HG03066 (cell line): Measurements from ENCODE around the gene EIF4G2.
"Not testable (repeated sequence)": the region's sequence is repeated elsewhere in the genome, so short reads cannot be mapped to it uniquely, and the experiment has no call there.

Experiments used
- ATAC-seq: cut with Tn5 transposase; IDR thresholded peaks from one replicate; pipeline ENCODE4 v1.9.1; 2021; ENCODE audit warnings: low read depth; ENCODE audit not compliant: unreplicated experiment

EIF4G2 gene

DNA sequence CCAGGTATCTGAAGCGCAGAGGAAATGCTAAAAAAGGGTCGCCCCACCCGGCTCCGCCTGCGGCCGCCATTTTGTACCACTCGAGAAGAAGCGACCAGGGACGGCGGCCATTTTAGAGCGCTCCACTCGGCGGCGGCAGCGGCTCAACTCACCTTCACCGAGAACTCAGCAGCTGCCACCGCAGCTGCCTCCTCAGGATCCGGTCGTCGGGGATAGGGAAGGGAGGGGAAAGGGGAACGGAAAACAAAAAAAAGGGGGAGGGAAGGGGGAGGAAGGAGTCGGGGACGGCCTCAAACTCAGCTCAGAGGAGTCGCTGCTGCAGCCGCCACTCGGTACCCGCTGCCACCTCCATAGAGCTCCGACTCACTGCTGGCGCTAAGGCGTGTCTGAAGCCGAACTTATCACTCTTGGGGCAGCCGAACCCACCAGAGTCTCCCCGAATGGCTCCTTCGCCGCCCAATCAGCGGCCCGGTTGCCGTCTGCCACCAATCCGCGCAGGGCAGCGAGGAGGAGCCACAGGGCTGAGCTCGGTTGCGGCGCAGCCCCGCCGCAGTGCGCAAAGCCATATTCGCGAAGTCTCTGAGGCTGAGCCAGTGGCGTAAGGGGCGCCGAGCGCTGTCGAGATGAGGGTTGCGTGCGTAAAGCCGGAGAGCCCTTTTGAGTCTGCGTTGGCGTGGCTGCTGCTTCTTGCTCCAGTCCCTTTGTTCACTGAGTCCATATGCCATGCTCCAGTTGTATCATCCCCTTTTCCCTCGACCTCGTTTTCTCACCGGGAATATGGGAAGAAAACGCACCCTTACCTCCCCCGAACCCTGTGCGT, at the start of gene EIF4G2:
TSS of gene EIF4G2 (minus strand) at position 374 of the 820 bp plus-strand sequence.
- peak; percentile 88 for ATAC-seq

DNA sequence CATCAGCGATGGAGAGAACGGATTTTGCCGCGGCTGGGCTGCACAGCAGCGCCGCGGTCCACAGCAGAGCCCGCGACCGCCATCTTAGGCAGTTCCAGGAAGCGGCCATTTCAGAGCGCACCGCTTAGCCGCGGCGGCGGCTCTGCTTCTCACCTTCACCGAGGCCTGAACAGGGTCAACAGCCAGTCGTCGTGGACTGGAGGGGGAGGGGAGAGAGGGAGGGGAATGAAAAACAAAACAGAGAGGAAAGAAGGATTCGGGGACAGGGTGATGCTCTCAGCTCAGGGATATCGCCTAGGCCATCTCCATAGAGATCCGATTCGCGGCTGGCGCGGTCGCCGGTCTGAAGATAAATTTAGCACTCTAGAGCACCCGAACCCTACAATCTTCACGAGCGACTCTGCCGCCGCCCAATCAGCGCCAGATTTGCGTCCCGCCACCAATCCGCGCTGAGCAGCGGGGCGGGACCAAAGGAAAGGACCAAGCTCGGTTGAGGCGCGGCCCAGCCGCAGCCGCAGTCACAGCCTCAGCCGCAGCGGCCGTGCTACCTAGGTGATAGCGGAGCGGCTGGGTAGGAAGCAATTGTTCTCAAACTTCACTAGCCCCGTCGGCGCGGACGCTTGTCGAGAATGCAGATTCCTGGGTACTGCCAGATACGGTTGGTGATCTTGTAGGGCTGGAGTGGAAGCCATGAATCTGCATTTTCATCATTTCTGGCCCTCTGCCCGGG, 49.1 kb upstream of the EIF4G2 start, which contains the start of gene ZBED5:
TSS of gene ZBED5 (minus strand) at position 345 of the 730 bp plus-strand sequence. CDS start 3,108 bp downstream, outside the sequence.
- peak; percentile 90 for ATAC-seq

DNA sequence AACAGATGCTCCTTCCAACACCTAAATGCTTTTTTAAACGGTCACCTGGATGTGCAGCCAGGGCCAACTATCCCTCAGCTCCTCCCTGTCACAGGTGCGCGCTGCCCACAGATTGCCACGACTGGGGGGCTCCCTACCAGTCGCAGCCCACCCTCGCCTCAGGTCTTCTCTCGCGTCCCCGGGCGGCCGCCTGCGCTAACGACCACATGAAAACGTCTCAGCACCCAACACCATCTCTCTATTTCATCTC, 48.7 kb upstream of the EIF4G2 start:
- peak; percentile 10 for ATAC-seq

DNA sequence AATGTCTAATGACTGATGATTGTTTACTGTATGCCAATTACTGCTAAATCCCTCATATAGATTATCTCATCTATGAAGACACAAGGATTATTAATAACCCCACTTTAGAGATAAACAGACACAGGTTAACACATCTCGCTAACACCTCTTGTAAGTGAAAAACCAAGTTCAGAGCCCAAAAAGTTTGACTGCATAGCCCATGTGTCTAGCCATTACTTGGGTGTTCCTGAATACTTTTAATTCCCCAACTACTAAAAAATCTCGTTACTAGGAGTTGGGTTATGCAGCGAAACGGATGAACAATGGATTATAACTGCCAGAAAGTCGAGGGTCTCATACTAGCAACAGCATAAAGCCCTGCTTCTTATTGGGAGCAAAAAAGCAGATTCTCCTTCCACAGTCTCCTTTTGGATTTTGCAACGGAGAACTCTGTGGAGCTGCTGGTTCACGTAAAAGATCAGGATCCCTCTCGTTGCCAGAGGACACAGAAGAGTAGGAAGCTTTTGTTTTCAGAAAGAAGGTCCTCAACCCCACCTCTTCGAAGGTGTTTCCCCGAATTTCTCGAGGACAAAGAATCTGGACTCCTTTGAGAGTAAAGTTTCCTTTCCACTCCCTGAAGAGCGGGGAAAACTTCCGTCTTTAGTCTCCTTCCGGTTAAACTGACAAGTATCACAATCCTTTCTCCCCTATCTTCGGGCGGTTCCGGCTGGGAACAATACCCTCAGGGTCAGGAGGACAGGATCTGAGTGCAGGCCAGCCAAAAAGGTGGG, 48.1 kb upstream of the EIF4G2 start:
- ATAC-seq: no peak

DNA sequence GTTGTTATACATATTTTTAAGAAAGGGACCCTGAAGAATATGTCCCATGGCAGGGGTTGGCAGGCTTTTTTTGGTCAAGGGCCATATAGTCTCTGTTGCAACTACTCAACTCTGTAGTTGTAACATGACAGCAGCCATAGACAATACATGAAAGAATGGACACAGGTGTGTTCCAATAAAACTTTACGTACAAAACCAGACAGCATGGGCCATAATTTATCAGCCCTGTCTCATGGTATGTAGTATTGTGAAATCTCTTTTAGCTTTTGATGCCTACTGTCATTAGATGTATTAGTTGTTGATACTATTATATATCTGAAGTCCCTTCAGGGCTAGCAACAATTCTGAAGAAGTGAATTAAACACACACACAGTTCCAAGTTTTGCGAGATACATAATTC, 46.6 kb upstream of the EIF4G2 start:
- ATAC-seq: no peak

DNA sequence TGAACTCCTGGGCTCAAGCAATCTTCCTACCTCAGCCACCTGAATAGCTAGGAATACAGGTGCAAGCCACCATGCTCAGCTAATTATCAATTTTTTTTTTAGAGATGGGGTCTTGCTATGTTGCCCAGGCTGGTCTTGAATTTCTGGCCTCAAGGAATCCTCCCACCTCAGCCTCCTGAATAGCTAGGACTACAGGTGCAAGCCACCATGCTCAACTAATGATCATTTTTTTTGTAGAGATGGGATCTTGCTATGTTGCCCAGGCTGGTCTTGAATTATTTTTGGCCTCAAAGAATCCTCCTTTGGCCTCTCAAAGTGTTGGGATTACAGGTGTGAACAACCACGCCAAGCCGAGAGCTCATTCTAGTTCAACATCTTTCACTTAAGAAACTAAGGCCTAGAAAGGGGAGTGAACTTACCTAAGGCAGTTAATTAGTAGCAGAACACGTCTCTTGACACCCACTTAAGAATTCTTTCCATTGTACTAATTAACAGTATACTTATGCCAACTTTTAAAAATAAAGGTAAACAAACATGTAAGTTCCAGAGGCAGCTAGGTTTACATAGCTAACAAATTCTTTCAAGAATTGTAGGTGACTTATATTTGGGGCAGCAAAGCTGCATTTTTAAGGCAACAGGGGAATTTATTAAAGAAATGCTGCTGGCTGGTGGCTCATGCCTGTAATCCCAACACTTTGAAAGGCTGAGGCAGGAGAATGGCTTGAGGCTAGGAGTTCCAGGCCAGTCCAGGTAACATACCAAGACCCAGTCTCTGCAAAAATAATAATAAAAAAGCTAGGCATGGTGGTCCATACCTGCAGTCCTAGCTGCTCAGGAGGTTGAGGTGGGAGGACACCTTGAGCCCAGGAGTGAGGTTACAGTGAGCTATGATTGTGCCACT, 39.5 kb upstream of the EIF4G2 start:
- no peak for ATAC-seq

DNA sequence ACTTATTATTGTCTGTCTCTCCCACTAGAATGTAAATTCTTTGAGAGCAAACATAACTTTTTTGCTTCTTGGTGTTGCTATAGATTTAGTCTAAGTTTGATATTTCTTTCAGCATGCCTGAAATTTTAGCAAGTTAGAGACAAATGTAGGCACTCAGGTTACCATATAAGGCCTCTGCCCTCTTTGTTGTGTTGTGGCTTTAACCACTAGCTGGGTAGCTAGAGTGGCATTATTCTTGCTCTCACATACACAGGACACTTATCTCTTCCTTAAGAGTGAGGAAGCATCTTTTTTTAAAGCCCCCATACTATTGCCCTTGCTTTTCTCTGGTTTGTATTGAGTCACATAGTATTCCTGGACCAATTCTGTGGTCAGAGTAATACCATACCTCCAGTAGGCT, 37.9 kb upstream of the EIF4G2 start:
- no peak for ATAC-seq

DNA sequence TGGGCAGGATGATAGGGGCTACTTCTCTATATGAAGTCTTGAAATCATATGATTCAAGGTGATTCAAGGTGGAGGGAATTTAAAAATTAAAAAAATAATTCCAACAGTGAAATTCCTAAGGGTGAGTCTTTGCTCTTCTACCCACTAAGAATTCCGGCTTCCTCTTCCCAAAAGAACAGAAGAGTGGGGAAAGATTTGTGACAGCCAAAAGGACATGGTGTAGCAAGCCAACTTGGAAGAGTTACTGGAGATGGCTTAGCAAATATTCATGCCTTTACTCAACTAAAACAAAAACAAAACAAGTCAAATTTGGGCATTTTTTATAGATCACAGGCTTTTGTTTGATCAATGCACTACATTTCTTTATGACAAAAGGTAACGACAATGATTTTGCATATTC, 36.9 kb upstream of the EIF4G2 start:
- no peak for ATAC-seq

DNA sequence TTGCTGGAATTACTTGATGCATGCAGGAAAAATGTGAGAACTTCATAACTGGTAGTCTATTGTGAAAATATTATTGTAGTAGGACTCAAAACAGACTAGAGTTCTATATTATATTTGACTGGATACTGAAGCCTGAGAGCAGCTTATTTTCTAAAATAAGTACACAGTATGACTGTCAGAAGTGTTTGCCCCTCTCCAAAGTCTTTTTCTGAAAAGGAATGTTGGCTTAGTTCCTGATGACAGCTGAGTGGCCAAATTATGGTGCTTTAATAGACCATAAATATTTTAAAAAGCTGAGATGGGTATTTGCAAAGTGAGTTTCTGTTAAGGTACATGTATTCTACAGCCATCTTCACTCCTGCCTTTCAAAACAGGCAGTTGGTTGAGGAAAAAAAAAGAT, 36.1 kb upstream of the EIF4G2 start:
- no peak for ATAC-seq

DNA sequence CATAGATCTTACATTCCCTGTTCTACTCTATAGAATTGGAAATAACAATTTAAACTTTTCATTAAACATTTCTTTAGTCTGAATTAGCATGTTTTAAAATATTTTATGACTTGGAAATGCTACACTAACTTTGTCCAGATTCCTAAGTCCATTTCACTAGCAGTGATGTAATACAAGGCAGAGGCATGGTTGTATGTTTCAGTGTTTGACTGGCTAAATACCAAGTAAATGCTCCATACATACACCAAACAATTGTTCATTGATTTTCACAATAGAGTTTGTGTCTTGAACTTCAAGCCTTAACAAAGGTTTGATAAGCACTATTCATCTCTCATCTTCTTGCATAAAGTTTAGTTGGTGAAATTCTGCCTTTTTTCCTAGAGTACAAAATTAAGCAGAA, 35.6 kb upstream of the EIF4G2 start:
- no peak for ATAC-seq

DNA sequence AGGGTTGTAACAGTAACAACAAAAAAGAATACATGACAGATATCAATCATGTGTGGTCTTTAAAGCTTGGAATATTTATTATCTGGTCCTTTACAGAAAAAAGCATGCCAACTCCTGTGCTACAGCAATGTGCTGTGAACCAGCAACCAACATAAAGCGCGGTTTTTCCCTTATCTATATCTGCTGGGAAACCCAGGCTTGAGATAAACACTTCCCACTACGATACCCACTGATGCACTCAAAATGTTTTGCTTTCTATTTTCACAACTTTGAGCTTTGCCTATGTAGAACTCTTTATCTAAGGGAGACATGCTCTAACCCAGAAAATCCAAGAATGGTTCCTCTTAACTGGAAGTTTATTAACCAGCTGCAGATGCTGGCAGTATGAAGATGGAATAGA, 30.2 kb upstream of the EIF4G2 start:
- ATAC-seq: no peak

DNA sequence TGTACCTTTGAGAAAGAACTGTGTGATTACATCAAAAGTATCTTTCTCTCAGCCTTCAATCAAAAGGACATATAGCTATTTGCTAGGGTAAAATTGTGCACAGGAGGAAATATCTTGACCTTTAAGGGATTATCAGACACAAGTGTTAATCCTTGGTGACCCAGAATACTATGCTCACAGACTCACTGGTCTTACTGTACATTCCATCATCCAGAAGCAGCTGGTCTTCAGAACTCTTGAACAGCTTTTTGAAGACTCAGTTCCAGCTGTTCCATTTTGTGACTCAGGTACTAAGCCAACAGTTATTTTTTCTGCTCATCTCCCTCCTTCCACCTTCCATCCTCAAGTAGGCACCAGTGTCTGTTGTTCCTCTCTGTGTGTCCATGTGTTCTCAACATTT, 29.4 kb upstream of the EIF4G2 start:
- ATAC-seq: no peak

DNA sequence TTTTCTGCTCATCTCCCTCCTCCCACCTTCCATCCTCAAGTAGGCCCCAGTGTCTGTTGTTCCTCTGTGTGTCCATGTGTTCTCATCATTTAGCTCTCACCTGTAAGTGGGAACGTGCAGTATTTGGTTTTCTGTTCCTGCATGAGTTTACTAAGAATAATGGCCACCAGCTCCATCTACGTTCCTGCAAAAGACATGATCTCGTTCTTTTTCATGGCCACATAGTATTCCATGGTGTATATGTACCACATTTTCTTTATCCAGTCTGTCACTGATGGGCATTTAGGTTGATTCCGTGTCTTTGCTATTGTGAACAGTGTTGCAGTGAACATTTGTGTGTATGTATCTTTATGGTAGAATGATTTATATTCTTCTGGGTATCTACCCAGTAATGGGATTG, 28.2 kb upstream of the EIF4G2 start:
- ATAC-seq: not testable (repeated sequence)

DNA sequence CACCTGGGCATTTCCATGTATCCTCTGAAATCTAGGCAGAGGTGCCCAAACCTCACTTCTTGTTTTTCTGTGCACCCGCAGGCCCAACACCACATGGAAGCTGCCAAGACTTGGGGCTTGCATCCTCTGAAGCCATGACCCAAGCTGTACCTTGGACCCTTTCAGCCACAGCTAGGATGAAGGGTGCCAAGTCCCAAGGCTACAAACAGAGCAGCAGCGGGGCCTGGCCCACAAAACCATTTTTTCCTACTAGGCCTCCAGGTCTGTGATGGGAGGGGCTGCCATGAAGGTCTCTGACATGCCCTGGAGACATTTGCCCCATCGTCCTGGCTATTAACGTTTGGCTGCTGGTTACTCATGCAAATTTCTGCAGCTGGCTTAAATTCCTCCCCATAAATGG, 20.4 kb upstream of the EIF4G2 start:
- ATAC-seq: no peak

DNA sequence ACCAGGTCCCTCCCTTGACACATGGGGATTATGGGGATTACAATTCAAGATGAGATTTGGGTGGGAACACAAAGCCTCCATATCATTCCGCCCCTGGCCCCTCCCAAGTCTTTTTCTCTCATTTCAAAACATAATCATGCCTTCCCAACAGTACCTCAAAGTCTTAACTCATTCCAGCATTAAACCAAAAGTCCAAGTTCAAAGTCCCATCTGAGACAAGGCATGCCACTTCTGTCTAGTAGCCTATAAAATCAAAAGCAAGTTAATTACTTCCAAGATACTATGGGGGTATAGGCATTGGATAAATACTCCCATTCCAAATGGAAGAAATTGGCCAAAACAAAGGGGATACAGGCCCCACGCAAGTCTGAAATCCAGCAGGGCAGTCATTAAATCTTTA, 19.7 kb upstream of the EIF4G2 start:
- no peak for ATAC-seq

DNA sequence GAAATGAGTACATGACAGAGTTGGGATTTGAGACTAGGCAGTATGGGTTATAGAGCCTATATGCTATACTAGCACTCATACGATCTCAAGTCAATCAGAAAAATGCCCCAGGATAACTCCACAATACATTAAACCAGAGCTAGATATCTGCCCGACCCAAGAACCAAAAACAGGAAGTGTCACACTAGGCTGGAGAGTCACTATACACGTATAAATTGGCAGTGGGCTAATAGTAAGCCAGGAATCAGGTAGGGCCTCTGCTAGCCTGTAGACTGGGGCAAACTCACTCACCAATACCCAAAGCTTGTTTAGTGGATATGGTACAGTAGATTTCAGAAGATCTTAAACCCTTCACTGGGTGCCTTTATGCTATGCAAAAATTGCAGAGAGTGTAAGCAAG, 16.2 kb upstream of the EIF4G2 start:
- no peak for ATAC-seq

DNA sequence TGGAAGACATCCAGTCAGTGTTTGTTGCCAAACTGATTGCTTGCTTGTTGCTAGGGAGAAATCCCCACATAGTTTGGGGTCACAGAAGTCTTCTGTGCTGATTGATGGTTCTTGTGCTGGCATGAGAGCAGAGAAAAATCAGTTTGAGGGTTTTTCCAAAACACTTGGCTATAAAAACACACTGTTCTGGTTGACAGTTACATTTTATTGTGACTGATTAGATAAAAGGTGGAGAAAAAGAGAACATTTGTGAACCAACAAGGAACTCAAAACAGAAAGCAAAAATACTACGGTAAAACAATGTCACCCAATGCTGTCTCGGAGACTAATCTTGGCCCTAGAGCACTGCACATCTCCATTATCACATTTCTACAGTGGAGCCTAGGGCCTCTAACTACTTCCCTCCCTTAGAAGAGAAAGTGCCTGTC, 14.4 kb upstream of the EIF4G2 start:
- no peak for ATAC-seq

DNA sequence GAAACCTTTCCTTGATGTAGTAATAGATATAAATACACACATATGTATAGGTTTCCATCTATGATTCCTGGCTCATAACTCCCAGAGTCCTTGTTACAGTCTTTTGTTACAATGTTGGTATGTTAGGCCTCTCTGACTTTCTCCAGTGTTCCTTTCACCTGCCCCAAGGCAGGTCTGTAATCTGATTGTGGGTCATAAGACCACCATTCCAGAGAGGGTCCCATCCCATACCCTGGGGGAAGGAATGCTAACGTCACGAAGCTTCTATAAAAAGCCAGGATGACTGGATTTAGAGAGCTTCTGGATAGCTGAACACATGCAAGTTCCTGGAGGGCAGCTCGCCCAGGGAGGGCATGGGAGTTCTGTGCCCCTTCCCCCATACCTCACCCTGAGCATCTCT, 13.8 kb upstream of the EIF4G2 start:
- not testable (repeated sequence) for ATAC-seq

DNA sequence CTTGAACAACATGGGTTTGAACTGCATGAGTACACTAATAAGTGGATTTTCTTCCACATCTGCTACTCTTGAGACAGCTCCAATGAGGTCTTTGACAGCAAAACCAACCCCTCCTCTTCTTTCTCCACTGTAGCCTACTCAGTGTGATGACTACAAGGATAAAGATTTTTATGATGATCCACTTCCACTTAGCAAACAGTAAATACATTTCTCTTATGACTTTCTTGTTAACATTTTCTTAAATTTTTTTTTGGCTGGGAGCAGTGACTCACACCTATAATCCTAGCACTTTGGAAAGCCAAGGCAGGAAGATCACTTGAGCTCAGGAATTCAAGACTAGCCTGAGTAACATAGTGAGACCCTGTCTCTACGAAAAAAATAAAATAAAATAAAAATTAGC, 9.9 kb upstream of the EIF4G2 start:
- no peak for ATAC-seq

DNA sequence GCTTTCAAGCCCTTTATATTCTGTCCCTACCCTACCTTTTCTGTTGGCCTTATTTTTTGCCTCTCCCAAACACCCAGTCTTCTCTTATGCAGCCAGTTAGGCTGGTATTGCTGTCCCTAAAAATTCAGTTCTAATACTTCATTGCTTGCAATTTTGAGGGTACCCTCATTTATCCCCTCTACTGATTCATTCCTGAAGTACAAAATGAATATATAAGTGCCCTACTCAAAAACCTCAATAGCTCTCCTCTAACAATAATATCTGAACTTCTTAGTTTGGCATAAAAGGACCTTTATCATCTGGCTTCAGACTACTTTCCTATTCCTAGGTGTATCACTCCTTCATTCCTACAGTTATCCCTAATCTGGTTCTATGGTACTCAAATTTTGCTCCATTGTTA, 5.2 kb upstream of the EIF4G2 start:
- ATAC-seq: no peak
